K562 (cell line): ENCODE data around the gene MCCD1. TPM values are rescaled to one million over a fixed set of nuclear protein-coding genes. Genes with fewer than 3 reads are reported as not detected.

Source experiments
- ARID1B ChIP-seq: fragments of 450-650 bp; IDR thresholded peaks from 2 replicates; pipeline ENCODE4 v1.6.1; 2016; ENCODE audit warnings: antibody characterized with exemption, mild to moderate bottlenecking, inconsistent platforms
- ARID2 ChIP-seq: fragments of 450-650 bp; IDR thresholded peaks from 2 replicates; pipeline ENCODE4 v1.6.1; 2017; ENCODE audit warnings: antibody characterized with exemption, mild to moderate bottlenecking
- ASH1L ChIP-seq: fragments of 450-650 bp; IDR thresholded peaks from 2 replicates; pipeline ENCODE4 v1.6.1; 2018; ENCODE audit warnings: borderline replicate concordance, mild to moderate bottlenecking, low read depth; ENCODE audit not compliant: partially characterized antibody
- DIDO1 ChIP-seq: fragments of 450-650 bp; IDR thresholded peaks from 2 replicates; pipeline ENCODE4 v1.6.1; 2016; ENCODE audit warnings: low read depth, missing biosample characterization, missing genetic modification characterization
- E2F3 ChIP-seq: fragments of 250-450 bp; sonication (Bioruptor Pico); IDR thresholded peaks from 2 replicates; pipeline ENCODE4 v1.4.0; 2020; ENCODE audit warnings: mild to moderate bottlenecking
- FOS ChIP-seq: IDR thresholded peaks from 3 replicates; pipeline ENCODE4 v1.6.1; 2011; ENCODE audit not compliant: insufficient read length; ENCODE audit errors: extremely low read depth
- GATAD2A ChIP-seq: fragments of 450-650 bp; IDR thresholded peaks from 2 replicates; pipeline ENCODE4 v1.6.1; 2017
- HNRNPK ChIP-seq: fragments of 200-400 bp; formaldehyde crosslinking; IDR thresholded peaks from one replicate; pipeline ENCODE4 v1.6.1; 2018; ENCODE audit warnings: mild to moderate bottlenecking, low read depth, low read length; ENCODE audit not compliant: poor library complexity, severe bottlenecking
- JUNB ChIP-seq: fragments of 450-650 bp; formaldehyde crosslinking; conservative IDR thresholded peaks from 2 replicates; pipeline ENCODE4 v1.4.0; 2020; ENCODE audit warnings: mild to moderate bottlenecking
- MCM5 ChIP-seq: fragments of 450-650 bp; IDR thresholded peaks from 2 replicates; pipeline ENCODE4 v1.6.1; 2016; ENCODE audit warnings: low read depth
- PCBP1 ChIP-seq: fragments of 200-400 bp; formaldehyde crosslinking; IDR thresholded peaks from 2 replicates; pipeline ENCODE4 v1.6.1; 2018; ENCODE audit warnings: mild to moderate bottlenecking, low read depth, low read length; ENCODE audit not compliant: poor library complexity, severe bottlenecking
- POLR2G ChIP-seq: fragments of 200-400 bp; formaldehyde crosslinking; IDR thresholded peaks from 2 replicates; pipeline ENCODE4 v1.6.1; 2017; ENCODE audit warnings: low read depth, mild to moderate bottlenecking, antibody characterized with exemption, low read length, moderate library complexity
- POLR3G ChIP-seq: IDR thresholded peaks from 2 replicates; pipeline ENCODE4 v1.6.1; 2011; ENCODE audit not compliant: insufficient read length, insufficient replicate concordance; ENCODE audit errors: extremely low read depth
- POU5F1 ChIP-seq: fragments of 150-350 bp; IDR thresholded peaks from 2 replicates; pipeline ENCODE4 v1.6.1; 2014; ENCODE audit warnings: borderline replicate concordance, low read length, low read depth, mild to moderate bottlenecking; ENCODE audit not compliant: partially characterized antibody
- SETDB1 ChIP-seq: IDR thresholded peaks from one replicate; pipeline ENCODE4 v1.6.1; 2012; ENCODE audit warnings: low read length, control low read depth, inconsistent platforms
- SMAD1 ChIP-seq: fragments of 150-350 bp; IDR thresholded peaks from 2 replicates; pipeline ENCODE4 v1.6.1; 2014; ENCODE audit warnings: low read length, low read depth; ENCODE audit not compliant: partially characterized antibody
- TCF15 ChIP-seq: fragments of 250-450 bp; sonication (Bioruptor Pico); IDR thresholded peaks from 2 replicates; pipeline ENCODE4 v1.8.0; 2022; ENCODE audit warnings: moderate library complexity, mild to moderate bottlenecking, inconsistent platforms
- ZFP1 ChIP-seq: fragments of 450-650 bp; formaldehyde crosslinking; IDR thresholded peaks from 2 replicates; pipeline ENCODE4 v1.4.0; 2020; ENCODE audit warnings: mild to moderate bottlenecking, mixed read lengths
- ZNF184 ChIP-seq: sonication (generic); formaldehyde crosslinking; IDR thresholded peaks from 2 replicates; pipeline ENCODE4 v1.5.0; 2020; ENCODE audit warnings: missing genetic modification reagents
- ZNF263 ChIP-seq: sonication (generic); formaldehyde crosslinking; IDR thresholded peaks from 2 replicates; pipeline ENCODE4 v1.8.0; 2022; ENCODE audit warnings: mild to moderate bottlenecking, missing genetic modification reagents, borderline replicate concordance
- ZNF511 ChIP-seq: sonication (generic); formaldehyde crosslinking; IDR thresholded peaks from 2 replicates; pipeline ENCODE4 v1.8.0; 2022; ENCODE audit warnings: mild to moderate bottlenecking, missing genetic modification reagents
- ZNF586 ChIP-seq: fragments of 450-650 bp; formaldehyde crosslinking; conservative IDR thresholded peaks from 2 replicates; pipeline ENCODE4 v1.4.0; 2020; ENCODE audit warnings: mild to moderate bottlenecking, moderate library complexity
- ZNF75A ChIP-seq: fragments of 450-650 bp; formaldehyde crosslinking; IDR thresholded peaks from 2 replicates; pipeline ENCODE4 v1.4.0; 2020; ENCODE audit warnings: mild to moderate bottlenecking
- polyA plus RNA-seq, 8 experiments: library from polyadenylated mRNA; depleted of rRNA in 4 of 8; stranded (reverse) in 5 of 8; unstranded in 3 of 8; fragments of >200 nt; fragmentation: Nextera tagmentation in 2 of 8; fragmentation: Illumina TruSeq in 1 of 8; extraction: Ambion mirVana in 2 of 8; extraction: Trizol in 1 of 8; gene quantifications; 2 replicates each; pipeline versions ENCODE4 v1.2.1 to v1.2.3, GENCODE V29; 2011 to 2014; ENCODE audit warnings: inconsistent platforms in 1 of 8, missing spikeins in 1 of 8
- total RNA-seq, 7 experiments: library from RNA; depleted of rRNA in 6 of 7; stranded (reverse); fragments of >200 nt in 6 of 7; fragmentation: Illumina TruSeq in 2 of 7; extraction: Trizol in 2 of 7; gene quantifications; 2 replicates each; pipeline versions ENCODE4 v1.2.1 to v1.2.3, GENCODE V29; 2011 to 2021; ENCODE audit warnings: low replicate concordance in 1 of 7
- TF ChIP-seq, protein P1 (sequence below): sonication (generic); IDR thresholded peaks from 2 replicates; pipeline ENCODE4 v1.6.1; 2016
- TF ChIP-seq, protein P2 (sequence below): IDR thresholded peaks from 2 replicates; pipeline ENCODE4 v1.6.1; 2014; ENCODE audit warnings: antibody characterized with exemption
- TF ChIP-seq, protein P3 (sequence below): fragments of 450-650 bp; IDR thresholded peaks from 2 replicates; pipeline ENCODE4 v1.6.1; 2016

The MCCD1 gene
- total and polyA plus RNA-seq, 9 of the 15 experiments (the other 6 are each of a cell fraction or from before 2014, with no cell fraction given): not detected

- TF ChIP-seq HNRNPK (no peak), JUNB (CRISPR knock-in tag) (no peak), ZNF586 (CRISPR knock-in tag) (no peak), DIDO1 (peak; percentile 92), ARID2 (no peak), MCM5 (0 out of 2 replicates have a peak, but pooled peaks have one; percentile 88), FOS (no peak), TCF15 (CRISPR knock-in tag) (no peak), GATAD2A (no peak; the same call in 1 of the 2 replicates), ZNF75A (no peak), SMAD1 (no peak), E2F3 (CRISPR knock-in tag) (peak; percentile 69; the same call in 1 of the 2 replicates), ZNF511 (CRISPR knock-in tag) (0 out of 2 replicates have a peak, but pooled peaks have one; percentile 9), SETDB1 (no peak), ZNF263 (CRISPR knock-in tag) (no peak), POU5F1 (peak; percentile 66), PCBP1 (no peak), ZNF184 (no peak), ZFP1 (no peak), POLR3G (no peak), ARID1B (peak; percentile 21), ASH1L (peak; percentile 81), POLR2G (peak; percentile 72)
- TF ChIP-seq, protein P1, sequence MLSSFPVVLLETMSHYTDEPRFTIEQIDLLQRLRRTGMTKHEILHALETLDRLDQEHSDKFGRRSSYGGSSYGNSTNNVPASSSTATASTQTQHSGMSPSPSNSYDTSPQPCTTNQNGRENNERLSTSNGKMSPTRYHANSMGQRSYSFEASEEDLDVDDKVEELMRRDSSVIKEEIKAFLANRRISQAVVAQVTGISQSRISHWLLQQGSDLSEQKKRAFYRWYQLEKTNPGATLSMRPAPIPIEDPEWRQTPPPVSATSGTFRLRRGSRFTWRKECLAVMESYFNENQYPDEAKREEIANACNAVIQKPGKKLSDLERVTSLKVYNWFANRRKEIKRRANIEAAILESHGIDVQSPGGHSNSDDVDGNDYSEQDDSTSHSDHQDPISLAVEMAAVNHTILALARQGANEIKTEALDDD: peak; percentile 47; the same call in 1 of the 2 replicates
- TF ChIP-seq, protein P2, sequence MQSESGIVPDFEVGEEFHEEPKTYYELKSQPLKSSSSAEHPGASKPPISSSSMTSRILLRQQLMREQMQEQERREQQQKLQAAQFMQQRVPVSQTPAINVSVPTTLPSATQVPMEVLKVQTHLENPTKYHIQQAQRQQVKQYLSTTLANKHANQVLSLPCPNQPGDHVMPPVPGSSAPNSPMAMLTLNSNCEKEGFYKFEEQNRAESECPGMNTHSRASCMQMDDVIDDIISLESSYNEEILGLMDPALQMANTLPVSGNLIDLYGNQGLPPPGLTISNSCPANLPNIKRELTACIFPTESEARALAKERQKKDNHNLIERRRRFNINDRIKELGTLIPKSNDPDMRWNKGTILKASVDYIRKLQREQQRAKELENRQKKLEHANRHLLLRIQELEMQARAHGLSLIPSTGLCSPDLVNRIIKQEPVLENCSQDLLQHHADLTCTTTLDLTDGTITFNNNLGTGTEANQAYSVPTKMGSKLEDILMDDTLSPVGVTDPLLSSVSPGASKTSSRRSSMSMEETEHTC: no peak
- TF ChIP-seq, protein P3, sequence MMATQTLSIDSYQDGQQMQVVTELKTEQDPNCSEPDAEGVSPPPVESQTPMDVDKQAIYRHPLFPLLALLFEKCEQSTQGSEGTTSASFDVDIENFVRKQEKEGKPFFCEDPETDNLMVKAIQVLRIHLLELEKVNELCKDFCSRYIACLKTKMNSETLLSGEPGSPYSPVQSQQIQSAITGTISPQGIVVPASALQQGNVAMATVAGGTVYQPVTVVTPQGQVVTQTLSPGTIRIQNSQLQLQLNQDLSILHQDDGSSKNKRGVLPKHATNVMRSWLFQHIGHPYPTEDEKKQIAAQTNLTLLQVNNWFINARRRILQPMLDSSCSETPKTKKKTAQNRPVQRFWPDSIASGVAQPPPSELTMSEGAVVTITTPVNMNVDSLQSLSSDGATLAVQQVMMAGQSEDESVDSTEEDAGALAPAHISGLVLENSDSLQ: peak; percentile 91
Measured at GRCh38 chr6:31546958-31547726, 18.4 kb downstream of the MCCD1 start, which contains the start of gene NFKBIL1 (continued).
